ENCODE measurements around the gene ALDH3B2. TPM values are rescaled to one million over a fixed set of nuclear protein-coding genes. Genes with fewer than 3 reads are reported as not detected.
A peak's percentile ranks its signal among the peaks of the same experiment; 100 is the strongest.
"Not testable (repeated sequence)": the region's sequence is repeated elsewhere in the genome, so short reads cannot be mapped to it uniquely, and the experiment has no call there.

Gene ALDH3B2
- total RNA-seq, 1 donor = not detected

GRCh38 chr11:67694875-67695555, 20.6 kb upstream of the ALDH3B2 start:
- no peak overlapping the region for H3K4me3 ChIP-seq (ENCODE audit: low read depth, low read length)
- DNase-seq (ENCODE audit: low read depth) = no peak
- no peak for TF ChIP-seq CTCF (IDR thresholded peaks at IDR 0.05; ENCODE audit: insufficient read depth, low read length)

GRCh38 chr11:67691149-67691548, 16.7 kb upstream of the ALDH3B2 start:
- H3K4me3 ChIP-seq (ENCODE audit: low read depth, low read length) = no peak overlapping the region
- no peak for DNase-seq (ENCODE audit: low read depth)
- peak; percentile 35 for TF ChIP-seq CTCF (IDR thresholded peaks at IDR 0.05; ENCODE audit: insufficient read depth, low read length)

GRCh38 chr11:67689178-67689577, 14.8 kb upstream of the ALDH3B2 start:
- TF ChIP-seq CTCF (IDR thresholded peaks at IDR 0.05; ENCODE audit: insufficient read depth, low read length) = no peak
- no peak for DNase-seq (ENCODE audit: low read depth)
- H3K4me3 ChIP-seq (ENCODE audit: low read depth, low read length) = no peak overlapping the region

- DNase-seq (ENCODE audit: low read depth) = no peak
- no peak for TF ChIP-seq CTCF (IDR thresholded peaks at IDR 0.05; ENCODE audit: insufficient read depth, low read length)
- H3K4me3 ChIP-seq (ENCODE audit: low read depth, low read length) = no peak overlapping the region
These were observed 13.6 kb upstream of the ALDH3B2 start for GRCh38 chr11:67687986-67688385.

- DNase-seq (ENCODE audit: low read depth); H3K4me3 ChIP-seq (ENCODE audit: low read depth, low read length): not testable (repeated sequence)
These were observed 11.4 kb upstream of the ALDH3B2 start for GRCh38 chr11:67685641-67686332.

- not testable (repeated sequence) for H3K4me3 ChIP-seq (ENCODE audit: low read depth, low read length)
- DNase-seq (ENCODE audit: low read depth) = peak; percentile 15
These were observed 8.0 kb upstream of the ALDH3B2 start for GRCh38 chr11:67682126-67683034.

GRCh38 chr11:67680696-67681470, 6.5 kb upstream of the ALDH3B2 start:
- H3K4me3 ChIP-seq (ENCODE audit: low read depth, low read length) = no peak overlapping the region
- TF ChIP-seq CTCF (IDR thresholded peaks at IDR 0.05; ENCODE audit: insufficient read depth, low read length) = no peak
- DNase-seq (ENCODE audit: low read depth) = no peak

Measured in fibroblast of the aortic adventitia (primary cell).